HCEC 1CT (cell line): ENCODE data around the gene GNB1.
"Not testable (repeated sequence)": the region's sequence is repeated elsewhere in the genome, so short reads cannot be mapped to it uniquely, and the experiment has no call there.

Experiments used
- DNase-seq: peaks from one replicate; pipeline ENCODE4 v3.0.0-alpha.2; 2017

GNB1 gene

DNA sequence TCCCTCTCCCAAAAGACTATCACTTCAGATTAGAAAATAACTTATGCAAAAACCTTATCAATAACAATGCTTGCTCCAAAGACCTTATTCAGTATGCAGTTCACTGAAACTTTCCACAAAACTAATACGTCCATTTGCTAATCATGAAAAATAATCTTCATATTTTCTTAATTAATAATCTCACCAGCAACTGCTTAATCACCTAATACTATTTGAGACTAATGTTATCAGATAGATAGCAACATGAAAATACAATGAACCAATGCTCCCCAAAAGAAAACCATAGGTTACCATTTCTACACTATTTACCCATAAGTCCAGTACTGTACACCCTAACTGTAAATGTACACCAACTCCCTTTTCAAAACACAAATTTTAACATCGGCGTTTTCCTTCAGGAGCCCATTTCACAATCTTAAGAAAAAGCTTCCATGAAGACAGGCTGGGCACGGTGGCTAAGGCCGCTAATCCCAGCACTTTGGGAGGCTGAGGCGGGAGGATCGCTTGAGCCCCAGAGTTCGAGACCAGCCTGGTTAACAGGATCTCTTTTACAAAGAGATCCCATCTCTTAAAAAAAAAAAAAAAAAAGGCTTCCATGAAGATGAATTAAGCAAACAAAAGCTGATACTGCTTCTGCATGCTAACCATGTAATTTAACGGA lies 1.7 kb downstream of the GNB1 start:
- peak; percentile 18 for DNase-seq

- DNase-seq = not testable (repeated sequence)
Observed at GRCh38 chr1:1883890-1884289, 7.0 kb downstream of the GNB1 start.

DNA sequence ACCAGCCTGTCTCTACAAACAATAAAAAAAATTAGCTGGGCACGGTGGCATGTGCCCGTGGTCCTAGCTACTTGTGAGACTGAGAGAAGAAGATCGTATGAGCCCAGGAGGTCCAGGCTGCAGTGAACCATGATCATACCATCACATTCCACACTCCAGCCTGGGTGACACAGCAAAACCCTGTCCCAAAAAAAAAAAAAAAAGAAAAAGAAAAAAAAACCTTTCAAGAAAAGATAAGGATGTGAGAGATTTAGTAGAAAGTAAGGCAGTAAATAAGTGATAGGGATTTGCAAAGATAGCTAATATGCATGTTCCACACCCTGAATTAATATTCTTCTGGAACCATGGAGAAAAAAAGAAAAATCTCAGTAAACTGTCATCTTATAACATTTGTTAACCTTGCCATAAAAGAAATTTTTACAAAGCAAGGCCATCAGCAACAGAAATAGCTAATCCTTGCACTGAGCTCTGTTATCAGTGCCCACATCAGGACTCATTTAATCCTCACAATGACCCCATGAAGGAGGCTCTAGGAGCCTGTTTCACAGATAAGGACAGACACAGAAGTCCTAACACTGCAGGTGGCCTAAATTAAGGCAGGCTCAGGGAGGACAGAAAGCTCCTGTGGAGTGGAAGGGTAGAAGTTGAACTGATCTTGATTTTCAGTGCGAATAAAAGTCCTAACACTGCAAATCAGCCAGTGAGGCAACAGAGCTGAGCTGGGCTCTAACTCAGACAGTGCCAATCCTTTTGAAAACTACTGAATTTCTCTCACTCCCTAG lies 7.6 kb downstream of the GNB1 start:
- DNase-seq = no peak

GRCh38 chr1:1881727-1882126 lies 9.2 kb downstream of the GNB1 start:
- no peak for DNase-seq

DNA sequence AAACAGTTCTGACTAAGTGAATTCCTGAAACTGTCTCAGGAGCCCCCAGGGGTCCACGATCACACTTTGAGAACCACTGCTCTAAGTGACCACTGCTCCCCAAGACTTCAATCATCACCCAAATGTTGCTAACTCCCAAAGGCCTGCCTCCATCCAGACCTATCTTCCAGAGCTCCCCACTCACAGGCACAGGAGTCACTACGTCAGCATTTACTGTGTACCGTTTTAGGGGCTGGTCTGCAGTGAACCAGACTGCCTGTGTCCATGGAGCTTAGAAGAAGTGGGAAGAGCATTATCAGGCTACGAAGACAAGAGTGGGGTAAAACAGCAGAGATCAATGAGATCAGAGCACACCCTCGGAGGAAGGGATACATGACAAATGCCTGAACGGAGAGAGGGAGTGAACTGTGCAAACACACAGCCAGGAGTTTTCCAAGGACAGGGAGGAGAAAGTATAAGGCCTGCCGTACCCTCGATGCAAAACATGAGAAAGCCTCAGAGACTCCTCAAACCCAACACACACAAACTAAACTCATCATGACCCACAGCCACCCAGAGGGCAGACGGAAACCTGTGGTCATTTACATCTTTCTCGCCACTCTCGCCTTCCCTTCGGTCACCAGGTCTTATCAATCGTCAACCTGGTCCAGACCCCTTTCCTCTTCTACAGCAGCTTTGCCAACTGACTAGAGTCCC lies 10.1 kb downstream of the GNB1 start:
- DNase-seq = no peak

- no peak for DNase-seq
Observed at GRCh38 chr1:1879942-1880341, 10.9 kb downstream of the GNB1 start.

GRCh38 chr1:1877865-1878436 lies 12.9 kb downstream of the GNB1 start:
- DNase-seq = no peak

DNA sequence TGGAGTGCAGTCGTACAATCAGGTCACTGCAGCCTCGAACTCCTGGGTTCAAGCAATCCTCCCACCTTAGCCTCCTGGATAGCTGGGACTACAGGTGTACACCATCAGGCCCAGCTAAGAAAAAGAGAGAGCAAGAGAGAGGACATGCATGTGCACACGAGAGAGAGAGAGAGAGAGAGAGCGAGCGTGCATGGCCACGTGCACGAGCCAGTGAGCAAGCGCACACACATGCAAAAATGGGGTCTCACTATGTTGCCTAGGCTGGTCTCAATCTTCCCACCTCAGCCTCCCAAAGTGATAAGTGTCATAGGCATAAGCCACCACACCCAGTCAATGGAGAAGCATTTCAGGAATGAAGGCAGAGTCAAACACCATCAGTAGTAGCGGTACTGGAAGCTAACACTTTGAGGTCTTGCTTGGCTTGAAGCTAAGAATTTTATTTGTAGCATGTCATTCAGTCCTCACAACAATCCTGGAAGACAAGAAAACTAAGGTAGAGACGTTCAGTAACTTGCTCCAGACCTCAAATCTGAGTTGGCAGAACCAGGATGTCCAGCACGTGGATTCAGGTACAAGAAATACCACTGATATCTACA lies 14.5 kb downstream of the GNB1 start:
- no peak for DNase-seq

DNA sequence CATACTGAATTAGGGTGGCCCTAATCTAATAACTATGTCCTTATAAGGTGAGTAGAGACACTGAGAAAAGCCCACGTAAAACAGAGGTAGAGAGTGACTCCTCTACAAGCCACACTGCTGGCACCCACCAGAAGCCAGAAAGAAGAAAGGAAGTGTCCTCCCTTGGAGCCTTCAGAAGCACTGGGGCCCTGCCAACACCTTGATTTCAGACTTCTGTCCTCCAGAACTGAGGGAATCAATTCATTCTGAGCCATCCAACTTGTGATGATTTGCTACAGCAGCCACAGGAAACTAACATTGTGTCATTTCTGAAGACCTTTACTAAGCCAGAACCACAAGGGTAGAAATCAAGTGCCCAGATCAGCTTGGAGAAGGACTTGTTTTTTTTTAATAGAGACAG lies 15.0 kb downstream of the GNB1 start:
- no peak for DNase-seq

- DNase-seq = no peak
Observed at GRCh38 chr1:1874901-1875300, 16.0 kb downstream of the GNB1 start.

GRCh38 chr1:1873186-1873585 lies 17.7 kb downstream of the GNB1 start:
- DNase-seq = no peak

DNA sequence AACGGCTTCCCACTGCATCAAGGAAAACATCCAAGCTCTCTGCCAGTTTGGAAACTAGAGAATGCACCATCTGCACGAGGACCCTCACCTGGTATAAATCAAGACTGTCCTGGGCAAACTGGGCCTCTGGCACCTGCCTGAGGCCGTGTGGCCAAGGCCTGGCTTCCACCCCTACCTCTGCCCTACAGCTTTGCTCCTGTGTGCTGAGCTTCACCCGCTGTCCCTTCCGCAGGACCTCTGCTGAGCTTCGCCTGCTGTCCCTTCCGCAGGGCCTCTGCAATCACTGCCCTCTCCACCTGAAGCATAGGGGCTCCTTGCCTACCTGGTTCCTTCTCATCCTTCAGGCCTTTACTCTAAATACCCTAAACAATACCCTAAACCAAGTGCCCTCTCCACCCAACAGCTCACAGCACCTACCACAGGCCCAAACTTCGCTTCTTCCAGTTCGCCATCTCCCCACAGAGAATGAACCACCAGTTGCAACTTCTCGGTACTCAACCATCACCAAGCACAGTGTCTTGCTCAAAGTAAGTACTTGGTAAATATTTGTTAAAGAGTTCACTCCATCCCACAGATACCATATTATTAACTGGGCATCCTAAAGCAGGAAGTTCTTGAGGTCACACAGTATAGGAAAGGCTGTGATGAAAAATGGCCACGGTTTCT lies 18.4 kb downstream of the GNB1 start:
- DNase-seq = no peak

DNA sequence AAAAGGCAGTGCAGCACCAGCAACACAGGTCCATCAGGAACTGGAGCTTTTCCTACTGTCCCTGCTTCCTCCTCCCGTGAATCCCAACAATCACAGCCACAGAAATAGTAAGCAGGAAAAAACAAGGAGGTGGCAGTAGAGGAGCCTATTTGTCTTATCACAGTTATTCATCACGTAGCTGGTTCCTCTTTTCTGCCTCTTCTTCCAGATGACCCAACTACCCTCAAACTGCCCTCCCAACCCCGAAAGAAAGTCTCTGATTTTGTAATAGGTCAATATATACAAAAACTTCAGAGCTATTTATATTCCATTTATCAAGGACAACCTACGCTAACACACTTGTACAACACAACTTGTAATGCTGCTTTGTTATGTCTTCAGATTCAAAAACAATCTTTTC lies 21.4 kb downstream of the GNB1 start:
- DNase-seq = no peak

- no peak for DNase-seq
Observed at GRCh38 chr1:1867164-1867563, 23.7 kb downstream of the GNB1 start.

- no peak for DNase-seq
Observed at GRCh38 chr1:1862905-1863547, 27.9 kb downstream of the GNB1 start.

DNA sequence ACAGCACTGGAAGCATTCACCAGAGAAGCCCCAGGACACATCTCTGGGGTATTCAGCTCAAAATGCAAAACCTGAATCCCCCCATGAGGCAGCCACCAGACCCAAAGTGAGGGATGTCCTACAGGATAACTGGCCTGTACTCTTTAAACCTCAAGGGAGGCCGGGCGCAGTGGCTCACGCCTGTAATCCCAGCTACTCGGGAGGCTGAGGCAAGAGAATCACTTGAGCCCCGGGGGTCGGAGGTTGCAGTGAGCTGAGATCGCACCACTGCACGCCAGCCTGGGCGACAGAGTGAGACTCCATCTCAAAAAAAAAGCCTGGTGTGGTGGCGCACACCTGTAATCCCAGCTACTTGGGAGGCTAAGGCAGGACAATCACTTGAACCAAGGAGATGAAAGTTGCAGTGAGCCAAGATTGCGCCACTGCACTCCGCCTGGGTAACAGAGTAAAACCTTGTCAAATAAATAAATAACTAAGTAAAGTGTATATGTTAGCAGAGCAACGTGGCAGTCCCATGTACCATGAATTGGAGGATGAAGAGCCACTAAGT lies 29.1 kb downstream of the GNB1 start:
- not testable (repeated sequence) for DNase-seq

DNA sequence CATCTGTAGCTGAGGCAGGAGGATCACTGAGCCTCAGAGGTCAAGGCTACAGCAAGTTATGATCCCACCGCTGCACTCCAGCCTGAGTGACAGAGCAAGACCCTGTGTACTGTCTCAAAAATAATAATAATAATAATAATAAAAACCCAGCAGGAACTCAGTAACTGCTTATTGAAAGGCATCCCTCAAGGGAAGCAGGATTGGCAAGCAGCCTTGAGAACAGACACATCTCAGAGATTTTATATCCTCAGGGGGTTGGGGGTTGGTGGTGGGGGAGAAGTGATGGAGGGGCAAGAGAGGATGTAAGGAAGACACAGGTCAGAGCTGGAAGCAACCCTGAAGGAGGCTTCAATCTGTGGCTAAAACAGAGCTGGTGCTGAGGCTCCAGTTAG lies 29.6 kb downstream of the GNB1 start:
- no peak for DNase-seq

- DNase-seq = not testable (repeated sequence)
Observed at GRCh38 chr1:1859970-1860697, 30.8 kb downstream of the GNB1 start.

- DNase-seq = peak; percentile 72
Observed at GRCh38 chr1:1858382-1859086, 32.4 kb downstream of the GNB1 start.

DNA sequence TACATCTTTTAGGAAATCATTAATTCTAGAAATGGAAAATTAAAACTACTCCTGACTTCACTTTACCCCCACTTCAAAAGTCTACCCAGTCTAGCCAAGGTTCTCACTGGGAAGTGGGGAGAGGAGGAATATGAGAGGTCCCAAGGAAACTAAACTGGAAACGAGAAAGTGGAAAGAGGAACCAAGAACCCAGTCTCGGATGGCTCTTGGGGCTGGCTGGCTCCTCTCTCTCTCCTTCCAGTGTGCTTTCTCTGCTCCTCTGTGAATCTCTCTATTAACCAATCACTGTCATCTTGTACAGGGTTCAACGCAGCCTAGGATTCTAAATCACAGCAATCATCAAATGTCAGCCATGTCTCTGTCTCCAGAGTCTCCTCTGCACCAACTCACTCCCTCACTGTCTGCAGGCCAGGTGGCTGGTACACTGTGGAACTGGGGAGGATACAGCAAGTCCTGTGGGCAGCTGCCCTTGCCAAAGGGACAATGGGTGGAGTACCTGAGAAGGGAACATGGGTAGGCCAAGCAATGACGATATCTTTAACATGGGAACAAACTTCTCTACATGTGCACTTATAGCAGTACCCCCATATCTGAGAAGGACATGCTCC lies 33.7 kb downstream of the GNB1 start:
- DNase-seq = no peak
